Keratinocyte (primary cell): Measurements from ENCODE around the gene PDE10A. TPM values are rescaled to one million over a fixed set of nuclear protein-coding genes. Genes with fewer than 3 reads are reported as not detected.

Experiments
- DNase-seq: peaks from one replicate; pipeline ENCODE4 v3.0.0-alpha.2; 2011; ENCODE audit warnings: low read depth, missing footprints, low spot score
- FAIRE-seq: peaks from 2 replicates; lab custom pipeline; 2011; peaks lifted over from hg19 to GRCh38; lab: Jason Lieb, UNC
- H2AFZ ChIP-seq: 2 replicates; pipeline ENCODE4 v1.6.0; 2012; ENCODE audit warnings: low read length, control low read depth, inconsistent platforms; ENCODE audit not compliant: control insufficient read depth
- H3K27ac ChIP-seq: 2 replicates; pipeline ENCODE4 v1.5.1; 2011; ENCODE audit warnings: low read length; ENCODE audit not compliant: control insufficient read depth, insufficient read depth
- H3K27me3 ChIP-seq: 3 replicates; pipeline ENCODE4 v1.6.0; 2011; ENCODE audit warnings: low read length; ENCODE audit not compliant: control insufficient read depth, insufficient read depth; ENCODE audit errors: extremely low read depth
- H3K36me3 ChIP-seq, 2 experiments: 2 replicates in 1 of 2; 3 replicates in 1 of 2; pipeline ENCODE4 v1.5.1; 2011; ENCODE audit warnings: low read length in 2 of 2, mild to moderate bottlenecking in 1 of 2; ENCODE audit not compliant: control insufficient read depth in 2 of 2, insufficient read depth in 2 of 2; ENCODE audit errors: extremely low read depth in 1 of 2
- H3K4me1 ChIP-seq: 3 replicates; pipeline ENCODE4 v1.5.1; 2011; ENCODE audit warnings: low read length; ENCODE audit not compliant: control insufficient read depth, insufficient read depth; ENCODE audit errors: extremely low read depth
- H3K4me2 ChIP-seq: 3 replicates; pipeline ENCODE4 v1.6.0; 2011; ENCODE audit warnings: low read depth, low read length; ENCODE audit not compliant: control insufficient read depth, insufficient read depth; ENCODE audit errors: extremely low read depth
- H3K4me3 ChIP-seq, 3 experiments: fragments of 200-600 bp in 1 of 3; sonication (generic) in 1 of 3; 2 replicates in 2 of 3; 3 replicates in 1 of 3; pipeline ENCODE4 v1.5.1; 2011 to 2016; ENCODE audit warnings: low read length in 3 of 3, mild to moderate bottlenecking in 3 of 3, control low read depth in 2 of 3, inconsistent platforms in 1 of 3, low read depth in 1 of 3, mixed read lengths in 1 of 3, mixed run types in 1 of 3, moderate library complexity in 1 of 3; ENCODE audit not compliant: control insufficient read depth in 2 of 3, insufficient read depth in 2 of 3; ENCODE audit errors: extremely low read depth in 1 of 3
- H3K79me2 ChIP-seq: 2 replicates; pipeline ENCODE4 v1.6.0; 2012; ENCODE audit warnings: low read length; ENCODE audit not compliant: control insufficient read depth, insufficient read depth
- H3K9ac ChIP-seq: 3 replicates; pipeline ENCODE4 v1.6.0; 2011; ENCODE audit warnings: low read length; ENCODE audit not compliant: control insufficient read depth, insufficient read depth; ENCODE audit errors: extremely low read depth
- H3K9me1 ChIP-seq: 3 replicates; pipeline ENCODE4 v1.6.0; 2011; ENCODE audit warnings: low read length; ENCODE audit not compliant: control insufficient read depth, insufficient read depth; ENCODE audit errors: extremely low read depth
- H3K9me3 ChIP-seq: 2 replicates; pipeline ENCODE4 v1.5.1; 2012; ENCODE audit warnings: low read depth, low read length; ENCODE audit not compliant: control insufficient read depth
- H4K20me1 ChIP-seq: 3 replicates; pipeline ENCODE4 v1.6.0; 2011; ENCODE audit warnings: low read length; ENCODE audit not compliant: control insufficient read depth, insufficient read depth; ENCODE audit errors: extremely low read depth
- CTCF ChIP-seq, 3 experiments: IDR thresholded peaks in 1 of 3; conservative IDR thresholded peaks in 1 of 3; optimal IDR thresholded peaks in 1 of 3; 2 replicates in 2 of 3; 3 replicates in 1 of 3; pipeline versions ENCODE3 to v1.5.1; 2011; ENCODE audit warnings: low read length in 3 of 3, mild to moderate bottlenecking in 3 of 3, moderate library complexity in 2 of 3, control low read depth in 1 of 3, inconsistent platforms in 1 of 3; ENCODE audit not compliant: insufficient read depth in 2 of 3; ENCODE audit errors: extremely low read depth in 1 of 3
- EZH2 ChIP-seq: IDR thresholded peaks from one replicate; pipeline ENCODE4 v1.6.1; 2012; ENCODE audit warnings: inconsistent platforms, mild to moderate bottlenecking, low read length, moderate library complexity
- dilution Hi-C: fragments of 300-500 bp; cut with MboI; formaldehyde crosslinking; loops from one replicate; pipeline ENCODE4 v1.7.0; 2020; ENCODE audit warnings: low sequenced_read_pairs; ENCODE audit not compliant: extremely low pct_ligation_motif_present
- polyA plus RNA-seq, 5 experiments: library from polyadenylated mRNA; depleted of rRNA in 3 of 5; stranded (reverse) in 3 of 5; stranded (forward) in 1 of 5; unstranded in 1 of 5; fragments of >200 nt; gene quantifications; 1 replicate in 1 of 5; 2 replicates in 3 of 5; 3 replicates in 1 of 5; pipeline versions ENCODE4 v1.2.1 to v1.2.3, GENCODE V29; 2011 to 2012; ENCODE audit warnings: missing spikeins in 2 of 5, low read depth in 1 of 5, low replicate concordance in 1 of 5

The PDE10A gene
- polyA plus RNA-seq, 1 donor (not counting 4 experiments of a cell fraction or from before 2014, with no cell fraction given) = not detected

DNA sequence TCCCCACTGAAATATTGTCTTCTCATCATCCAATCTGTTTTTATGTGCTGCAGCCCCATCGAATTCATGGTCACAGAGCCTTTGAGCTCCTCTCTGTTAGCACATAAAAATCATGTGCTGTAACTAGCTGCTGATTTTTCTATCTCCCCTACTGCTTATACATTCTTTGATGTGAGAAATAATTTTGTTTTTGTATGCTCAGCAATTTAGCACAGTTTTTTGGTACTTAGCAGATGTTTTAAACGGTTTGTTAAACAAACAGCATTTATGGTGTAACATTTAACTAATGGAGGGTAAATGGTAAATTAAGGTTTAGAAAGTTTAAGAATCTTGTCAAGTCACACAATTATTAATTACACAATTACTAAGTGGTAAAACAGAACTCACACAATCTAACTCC is 221.9 kb downstream of the PDE10A start:
- Histone ChIP-seq H3K9me3 (no peaks in the 10 kb centered on the region), H3K4me2 (no peak overlapping the region), H2AFZ (no peak overlapping the region), H4K20me1 (no peaks in the 10 kb centered on the region), H3K27ac (no peak overlapping the region), H3K79me2 (no peaks in the 10 kb centered on the region), H3K27me3 (no peaks in the 10 kb centered on the region), H3K9ac (no peak overlapping the region), H3K9me1 (no peaks in the 10 kb centered on the region), H3K4me1 (no peaks in the 10 kb centered on the region), H3K4me3 (no peak overlapping the region), H3K36me3 (no peaks in the 10 kb centered on the region)
- TF ChIP-seq CTCF (optimal IDR thresholded peaks at IDR 0.05 in 1 of 3, IDR thresholded peaks at IDR 0.05 in 1 of 3, conservative IDR thresholded peaks at IDR 0.05 in 1 of 3; ENCODE audit: extremely low read depth in 1 of 3, insufficient read depth in 2 of 3, low read length in 3 of 3) = no peak
- TF ChIP-seq EZH2 = no peak
- dilution Hi-C loops = no loop called here
- DNase-seq (no peak), FAIRE-seq (no peak)

DNA sequence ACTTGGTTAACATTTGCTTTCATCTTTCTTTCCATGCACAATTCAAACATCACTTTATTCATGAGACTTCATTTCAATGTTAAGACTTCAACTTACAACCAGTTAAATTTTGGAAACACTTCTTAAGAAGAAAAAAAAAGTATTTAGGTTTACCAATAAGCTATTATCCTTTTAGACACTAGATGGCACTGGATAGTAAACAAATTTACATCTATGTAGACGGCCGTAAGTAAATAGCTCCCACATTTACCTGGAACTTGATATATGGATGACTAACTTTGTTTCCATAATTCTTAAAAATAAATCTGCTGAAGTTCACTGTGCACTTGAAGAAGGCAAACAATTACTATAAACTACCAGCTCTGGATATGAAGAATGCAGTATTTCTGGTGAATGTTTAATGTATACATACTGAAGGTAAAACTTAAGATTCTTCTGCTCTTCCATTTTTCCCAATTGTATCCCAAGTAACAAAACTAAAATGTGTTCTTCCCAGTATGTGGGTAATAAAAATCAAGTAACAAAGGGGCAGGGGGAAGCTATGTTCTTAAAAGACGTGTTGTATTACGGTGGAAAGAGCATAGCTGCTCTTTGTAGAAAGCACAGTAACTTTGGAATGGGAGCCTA is 223.0 kb downstream of the PDE10A start:
- H3K36me3 ChIP-seq = no peaks in the 10 kb centered on the region
- FAIRE-seq = no peak
- no peaks in the 10 kb centered on the region for H3K79me2 ChIP-seq
- no peaks in the 10 kb centered on the region for H3K27me3 ChIP-seq
- H3K4me3 ChIP-seq = no peak overlapping the region
- TF ChIP-seq EZH2 (no peak), CTCF (optimal IDR thresholded peaks at IDR 0.05 in 1 of 3, IDR thresholded peaks at IDR 0.05 in 1 of 3, conservative IDR thresholded peaks at IDR 0.05 in 1 of 3; ENCODE audit: extremely low read depth in 1 of 3, insufficient read depth in 2 of 3, low read length in 3 of 3) (peak in 2 of 3 experiments; percentile 11 to 35)
- DNase-seq = no peak
- no peaks in the 10 kb centered on the region for H3K9me1 ChIP-seq
- no peaks in the 10 kb centered on the region for H4K20me1 ChIP-seq
- no peaks in the 10 kb centered on the region for H3K4me1 ChIP-seq
- dilution Hi-C loops = no loop called here
- H3K9ac ChIP-seq = no peak overlapping the region
- no peak overlapping the region for H3K27ac ChIP-seq
- peak overlapping the region; percentile 10 for H2AFZ ChIP-seq
- H3K4me2 ChIP-seq = no peak overlapping the region
- H3K9me3 ChIP-seq = no peaks in the 10 kb centered on the region
